ENCODE results near the gene SH3D21. TPM values are rescaled to one million over a fixed set of nuclear protein-coding genes. Genes with fewer than 3 reads are reported as not detected.
A peak's percentile ranks its signal among the peaks of the same experiment; 100 is the strongest.

Gene SH3D21
- total RNA-seq, 1 donor from 2014 or later: 2.6 TPM

- peaks cover 25% of the 10 kb centered on the region for H3K36me3 ChIP-seq (ENCODE audit: control insufficient read depth, insufficient read depth, low read length)
- FAIRE-seq: no peak
Observed at GRCh38 chr1:36303650-36304360, 2.4 kb upstream of the SH3D21 start.

GRCh38 chr1:36304521-36304920, 1.6 kb upstream of the SH3D21 start:
- Histone ChIP-seq H3K27me3 (ENCODE audit: control insufficient read depth, insufficient read depth, low read length) (no peaks in the 10 kb centered on the region), H3K36me3 (ENCODE audit: control insufficient read depth, insufficient read depth, low read length) (peaks cover 27% of the 10 kb centered on the region), H3K4me3 (ENCODE audit: low read depth, low read length) (no peak overlapping the region)
- FAIRE-seq (no peak), DNase-seq (ENCODE audit: low read depth) (no peak)
- no peak for TF ChIP-seq CTCF (IDR thresholded peaks at IDR 0.05; ENCODE audit: insufficient read depth, low read length, severe bottlenecking)

More at GRCh38 chr1:36303650-36304360, 2.4 kb upstream of the SH3D21 start:
- no peak for TF ChIP-seq CTCF (IDR thresholded peaks at IDR 0.05; ENCODE audit: insufficient read depth, low read length, severe bottlenecking)
- no peak overlapping the region for H3K4me3 ChIP-seq (ENCODE audit: low read depth, low read length)
- no peak for DNase-seq (ENCODE audit: low read depth)
- no peaks in the 10 kb centered on the region for H3K27me3 ChIP-seq (ENCODE audit: control insufficient read depth, insufficient read depth, low read length)

GRCh38 chr1:36304970-36305914, 926 bp upstream of the SH3D21 start:
- peaks cover 28% of the 10 kb centered on the region for H3K36me3 ChIP-seq (ENCODE audit: control insufficient read depth, insufficient read depth, low read length)
- FAIRE-seq (no peak), DNase-seq (ENCODE audit: low read depth) (peak; percentile 30)
- no peaks in the 10 kb centered on the region for H3K27me3 ChIP-seq (ENCODE audit: control insufficient read depth, insufficient read depth, low read length)
- TF ChIP-seq CTCF (IDR thresholded peaks at IDR 0.05; ENCODE audit: insufficient read depth, low read length, severe bottlenecking): no peak
- H3K4me3 ChIP-seq (ENCODE audit: low read depth, low read length): no peak overlapping the region

GRCh38 chr1:36305915-36306209, 306 bp upstream of the SH3D21 start:
- Histone ChIP-seq H3K27me3 (ENCODE audit: control insufficient read depth, insufficient read depth, low read length) (no peaks in the 10 kb centered on the region), H3K36me3 (ENCODE audit: control insufficient read depth, insufficient read depth, low read length) (peaks cover 27% of the 10 kb centered on the region), H3K4me3 (ENCODE audit: low read depth, low read length) (peak overlapping the region; percentile 62)
- FAIRE-seq: no peak
- TF ChIP-seq CTCF (IDR thresholded peaks at IDR 0.05; ENCODE audit: insufficient read depth, low read length, severe bottlenecking): no peak
- peak; percentile 68 for DNase-seq (ENCODE audit: low read depth)

GRCh38 chr1:36306902-36307456, 811 bp downstream of the SH3D21 start:
- peak; percentile 87 for DNase-seq (ENCODE audit: low read depth)
- peaks cover 19% of the 10 kb centered on the region for H3K36me3 ChIP-seq (ENCODE audit: control insufficient read depth, insufficient read depth, low read length)
- TF ChIP-seq CTCF (IDR thresholded peaks at IDR 0.05; ENCODE audit: insufficient read depth, low read length, severe bottlenecking): no peak
- no peaks in the 10 kb centered on the region for H3K27me3 ChIP-seq (ENCODE audit: control insufficient read depth, insufficient read depth, low read length)
- peak overlapping the region; percentile 62 for H3K4me3 ChIP-seq (ENCODE audit: low read depth, low read length)
- FAIRE-seq: no peak

Data from bronchial epithelial cell (primary cell).